ENCODE measurements around the gene GATB.

GATB gene

DNA sequence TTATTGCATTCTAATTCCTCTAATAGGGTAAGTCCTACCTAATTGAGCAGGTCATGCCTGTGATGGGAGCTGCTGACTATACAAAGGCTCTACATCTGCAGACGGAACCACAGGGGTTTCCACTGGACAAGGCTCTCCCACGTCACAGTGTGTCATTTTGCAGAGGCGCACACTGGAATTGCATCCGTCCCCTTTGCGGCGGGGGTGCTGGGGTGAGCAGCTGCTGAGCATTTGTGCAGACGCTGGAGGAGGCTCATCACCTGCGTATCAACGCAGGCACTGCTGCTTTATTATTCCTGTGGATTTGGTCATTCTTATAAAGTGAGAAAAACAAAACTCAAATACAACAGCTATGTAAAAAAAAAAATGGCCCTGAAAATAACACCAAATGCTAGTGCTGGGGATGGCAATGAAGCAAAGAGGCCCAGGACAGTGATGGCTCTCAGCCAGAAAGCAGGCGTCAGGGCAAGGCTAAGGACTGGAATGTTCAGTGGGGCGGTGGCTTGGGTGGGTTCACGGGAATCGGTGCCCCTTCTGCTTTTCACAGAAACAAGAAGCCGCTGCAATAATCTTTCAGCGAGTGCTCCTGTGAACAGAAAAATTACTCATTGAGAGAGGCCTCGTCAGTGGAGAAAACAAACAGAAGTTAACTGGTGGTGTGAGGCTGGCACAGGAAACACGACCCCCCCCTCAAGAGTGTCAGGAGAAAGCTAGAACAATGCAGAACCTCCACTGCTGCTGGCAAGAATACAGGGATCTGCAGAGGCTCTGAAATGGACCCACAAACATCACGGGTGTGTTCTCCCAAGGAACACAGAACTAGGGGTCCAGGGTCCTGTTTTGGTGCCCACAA is 67.8 kb downstream of the GATB start:
- no peak for DNase-seq

GRCh38 chr4:151692443-151692782 is 68.4 kb downstream of the GATB start:
- no peak for DNase-seq

- DNase-seq = no peak
These were observed 69.0 kb downstream of the GATB start for GRCh38 chr4:151691639-151692442.

- DNase-seq = no peak
These were observed 69.9 kb downstream of the GATB start for GRCh38 chr4:151690876-151691275.

DNA sequence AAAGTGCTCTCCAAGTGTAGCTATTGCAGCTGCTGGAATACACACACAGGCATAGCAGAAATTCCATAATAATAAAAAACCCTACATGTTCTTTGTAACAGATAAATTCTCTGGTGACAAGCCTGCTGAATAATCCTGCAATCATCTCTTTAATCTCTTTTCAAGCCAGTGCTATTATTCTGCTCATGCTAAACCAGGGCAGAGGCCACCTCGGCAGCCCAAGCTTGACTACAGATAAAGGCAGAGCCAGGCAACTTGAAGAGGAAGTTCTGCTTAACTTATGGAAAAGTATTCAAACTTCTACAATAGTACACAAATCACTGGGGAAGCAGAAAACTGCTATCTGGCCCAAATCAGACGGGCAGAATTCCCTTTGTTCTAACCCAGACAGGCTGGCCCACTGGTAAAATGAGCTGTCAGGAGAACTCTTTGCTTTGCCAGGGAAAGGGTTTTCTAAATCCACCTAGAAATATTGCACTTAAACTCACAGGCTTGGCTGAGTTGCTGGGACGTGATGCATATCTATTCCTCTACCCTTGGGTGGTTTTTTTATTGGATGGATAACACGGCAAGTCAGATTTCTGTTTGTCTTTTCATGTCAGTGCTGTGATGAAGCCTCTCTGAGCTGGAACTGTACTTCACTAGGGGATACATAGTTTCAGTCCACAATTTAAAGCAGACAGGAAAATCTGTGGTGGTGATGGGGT is 70.5 kb downstream of the GATB start:
- DNase-seq = no peak

GRCh38 chr4:151689211-151689991 is 71.4 kb downstream of the GATB start:
- no peak for DNase-seq

GRCh38 chr4:151688785-151689043 is 72.1 kb downstream of the GATB start:
- DNase-seq = no peak

- no peak for DNase-seq
These were observed 72.6 kb downstream of the GATB start for GRCh38 chr4:151688003-151688784.

- DNase-seq = no peak
These were observed 73.7 kb downstream of the GATB start for GRCh38 chr4:151687021-151687640.

GRCh38 chr4:151685303-151685702 is 75.5 kb downstream of the GATB start:
- DNase-seq = no peak

GRCh38 chr4:151681085-151681484 is 79.7 kb downstream of the GATB start:
- DNase-seq = no peak

GRCh38 chr4:151679231-151679630 is 81.6 kb downstream of the GATB start:
- DNase-seq = no peak

GRCh38 chr4:151678048-151678872 is 82.5 kb downstream of the GATB start:
- peak; percentile 36 for DNase-seq

GRCh38 chr4:151677193-151677592 is 83.6 kb downstream of the GATB start:
- no peak for DNase-seq

DNA sequence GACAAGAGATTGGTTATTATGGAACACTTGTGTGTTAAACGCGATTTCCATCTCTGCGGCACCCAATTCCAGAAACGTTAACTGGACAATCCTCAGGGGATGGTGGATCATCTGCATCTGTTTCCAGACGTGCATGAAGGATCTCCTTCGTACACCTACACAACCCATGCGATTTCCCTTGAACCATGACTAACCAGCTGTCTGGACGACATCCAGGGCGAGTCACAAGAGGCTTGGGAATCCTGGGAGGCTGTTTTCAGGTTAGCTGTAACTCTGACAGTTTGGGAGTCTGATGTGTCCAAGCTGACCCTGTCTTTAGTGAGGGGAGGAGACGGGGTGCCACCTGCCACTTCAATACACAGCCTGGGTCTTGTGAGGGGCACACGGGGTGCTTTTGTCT is 84.5 kb downstream of the GATB start:
- DNase-seq = no peak

DNA sequence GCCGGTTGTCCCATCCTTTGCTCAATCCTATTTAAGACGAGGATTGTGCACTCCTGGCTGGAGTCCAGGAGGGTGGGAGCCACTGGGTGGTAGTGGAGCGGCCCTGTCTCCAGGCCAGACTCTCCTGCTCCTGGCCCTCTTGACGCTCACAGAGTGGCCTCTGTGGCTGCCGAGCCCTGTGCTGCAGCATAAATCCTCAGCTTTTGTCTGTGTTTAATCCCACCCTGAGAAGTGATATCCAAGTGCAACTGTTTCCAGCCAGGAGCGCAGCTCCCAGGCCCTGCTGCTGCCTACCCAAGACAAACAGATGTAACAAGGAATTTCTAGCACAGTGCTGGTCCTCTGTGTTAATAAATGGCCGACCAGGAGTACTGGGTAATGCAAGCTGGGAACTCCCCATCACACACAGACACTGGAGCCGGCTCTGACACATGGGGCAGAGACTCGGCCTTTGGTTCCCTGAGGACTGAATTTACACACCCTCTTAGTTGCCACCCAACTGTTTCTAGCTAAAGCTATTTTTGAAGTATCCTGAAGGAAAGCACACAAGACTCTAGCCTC is 85.3 kb downstream of the GATB start:
- DNase-seq = no peak

- DNase-seq = no peak
These were observed 85.9 kb downstream of the GATB start for GRCh38 chr4:151674804-151675391.

GRCh38 chr4:151673908-151674520 is 86.8 kb downstream of the GATB start:
- DNase-seq = no peak

GRCh38 chr4:151672996-151673395 is 87.8 kb downstream of the GATB start:
- no peak for DNase-seq

Data from NCI-H1417 treated with DMSO at 0.1 percent for 48 hours (cell line).